HCT116 (cell line): Measurements from ENCODE around the gene TEKT5. TPM values are rescaled to one million over a fixed set of nuclear protein-coding genes. Genes with fewer than 3 reads are reported as not detected.
A peak's percentile ranks its signal among the peaks of the same experiment; 100 is the strongest.

Experiments used
- ATAC-seq: fragments of 200-7000 bp; cut with Tn5 transposase; 2 replicates; pipeline ENCODE4 v1.9.1; 2020; ENCODE audit warnings: mild to moderate bottlenecking, moderate library complexity
- BruUV-seq: library from RNA; stranded (reverse); fragments of 400-500 nt; replicated peaks from 2 replicates; lab custom pipeline; 2021; lab: Mats Ljungman, UMichigan
- CTCF ChIA-PET: fragments of 300-600 bp; sonication (Branson Sonifier 250); formaldehyde crosslinking; loops from one replicate; lab custom pipeline; 2021; ENCODE audit warnings: antibody characterized with exemption; lab: Charles Lee
- POLR2A ChIA-PET: fragments of 300-600, 350-600 bp; sonication (Branson Sonifier 250); formaldehyde crosslinking; loops from one replicate; lab custom pipeline; 2021; ENCODE audit warnings: antibody characterized with exemption; lab: Charles Lee
- RAD21 ChIA-PET, 2 experiments: fragments of 300-600 bp; sonication (Branson Sonifier 250); formaldehyde crosslinking; loops; one replicate each; lab custom pipeline; 2023; ENCODE audit warnings: low total read pairs in 2 of 2; ENCODE audit not compliant: uncharacterized antibody in 2 of 2, unreplicated experiment in 2 of 2, low non-redundant PET in 1 of 2; lab: Charles Lee
- DNase-seq: peaks from one replicate; pipeline ENCODE4 v3.0.0-alpha.2; 2010; ENCODE audit warnings: low read depth, low spot score
- H2AFZ ChIP-seq: fragments of 200-600 bp; shearing (Covaris generic), sonication (generic); 2 replicates; pipeline ENCODE4 v1.6.1; 2017; ENCODE audit warnings: low read depth, mixed run types, mixed read lengths, antibody characterized with exemption, low read length; ENCODE audit not compliant: poor library complexity, severe bottlenecking
- H3K27ac ChIP-seq: 2 replicates; pipeline ENCODE4 v1.5.1; 2012; ENCODE audit warnings: low read depth, low read length
- H3K27me3 ChIP-seq: fragments of 200-600 bp; sonication (generic); 2 replicates; pipeline ENCODE4 v1.6.1; 2016; ENCODE audit warnings: mixed run types, low read length, mixed read lengths; ENCODE audit not compliant: insufficient read depth
- H3K36me3 ChIP-seq, 2 experiments: fragments of 200-500 bp in 1 of 2; fragments of 200-600 bp in 1 of 2; sonication (Bioruptor generic) in 1 of 2; sonication (generic) in 1 of 2; 2 replicates each; pipeline versions ENCODE4 v1.5.1 to v1.6.1; 2014 to 2016; ENCODE audit warnings: low read length in 2 of 2, inconsistent platforms in 1 of 2, mixed read lengths in 1 of 2, mixed run types in 1 of 2; ENCODE audit not compliant: insufficient read depth in 2 of 2, control insufficient read depth in 1 of 2
- H3K4me1 ChIP-seq, 2 experiments: fragments of 200-600 bp in 1 of 2; sonication (generic) in 1 of 2; 2 replicates each; pipeline versions ENCODE4 v1.5.1 to v1.6.1; 2012 to 2017; ENCODE audit warnings: low read length in 2 of 2, inconsistent platforms in 1 of 2, mild to moderate bottlenecking in 1 of 2, mixed read lengths in 1 of 2, mixed run types in 1 of 2, moderate library complexity in 1 of 2; ENCODE audit not compliant: insufficient read depth in 2 of 2, control insufficient read depth in 1 of 2
- H3K4me2 ChIP-seq: fragments of 200-600 bp; sonication (generic); 2 replicates; pipeline ENCODE4 v1.6.1; 2017; ENCODE audit warnings: mixed run types, low read length, mixed read lengths
- H3K4me3 ChIP-seq, 2 experiments: fragments of 200-600 bp in 1 of 2; sonication (generic) in 1 of 2; replicated peaks in 1 of 2; 2 replicates each; pipeline ENCODE4 v1.5.1; 2011 to 2016; ENCODE audit warnings: low read length in 2 of 2, control low read depth in 1 of 2, low read depth in 1 of 2, mild to moderate bottlenecking in 1 of 2, mixed read lengths in 1 of 2, mixed run types in 1 of 2
- H3K79me2 ChIP-seq: fragments of 200-600 bp; sonication (generic); 2 replicates; pipeline ENCODE4 v1.6.1; 2017; ENCODE audit warnings: mild to moderate bottlenecking, mixed run types, low read length, moderate library complexity, mixed read lengths; ENCODE audit not compliant: insufficient read depth
- H3K9ac ChIP-seq: fragments of 200-600 bp; sonication (generic); 2 replicates; pipeline ENCODE4 v1.6.1; 2016; ENCODE audit warnings: low read length, mixed read lengths
- H3K9me2 ChIP-seq: fragments of 200-600 bp; sonication (generic), shearing (Covaris generic); 2 replicates; pipeline ENCODE4 v1.6.1; 2017; ENCODE audit warnings: mixed run types, mild to moderate bottlenecking, moderate library complexity; ENCODE audit not compliant: insufficient read depth
- H3K9me3 ChIP-seq, 2 experiments: fragments of 200-500 bp in 1 of 2; fragments of 200-600 bp in 1 of 2; sonication (Bioruptor generic) in 1 of 2; sonication (generic) in 1 of 2; 2 replicates each; pipeline ENCODE4 v1.6.1; 2014 to 2017; ENCODE audit warnings: low read length in 2 of 2, mixed read lengths in 2 of 2, inconsistent platforms in 1 of 2, low read depth in 1 of 2, mild to moderate bottlenecking in 1 of 2, mixed run types in 1 of 2, moderate library complexity in 1 of 2; ENCODE audit not compliant: control insufficient read depth in 1 of 2, insufficient read depth in 1 of 2
- H4K20me1 ChIP-seq: fragments of 200-600 bp; sonication (generic), shearing (Covaris generic); 2 replicates; pipeline ENCODE4 v1.6.1; 2017; ENCODE audit warnings: mixed run types, mild to moderate bottlenecking, moderate library complexity; ENCODE audit not compliant: insufficient read depth
- ATF3 ChIP-seq: IDR thresholded peaks from 2 replicates; pipeline ENCODE4 v1.6.1; 2012
- CBX3 ChIP-seq: IDR thresholded peaks from 2 replicates; pipeline ENCODE4 v1.6.1; 2012; ENCODE audit warnings: low read depth
- CTCF ChIP-seq, 3 experiments: fragments of 200-600 bp in 1 of 3; sonication (generic) in 1 of 3; IDR thresholded peaks in 2 of 3; conservative IDR thresholded peaks in 1 of 3; 2 replicates each; pipeline ENCODE4 v1.5.1; 2012 to 2017; ENCODE audit warnings: low read depth in 2 of 3, low read length in 2 of 3, antibody characterized with exemption in 1 of 3, borderline replicate concordance in 1 of 3, control low read depth in 1 of 3, mild to moderate bottlenecking in 1 of 3, mixed read lengths in 1 of 3, mixed run types in 1 of 3, moderate library complexity in 1 of 3; ENCODE audit not compliant: insufficient read depth in 1 of 3
- EGR1 ChIP-seq: IDR thresholded peaks from 2 replicates; pipeline ENCODE4 v1.6.1; 2012; ENCODE audit warnings: low read depth
- ELF1 ChIP-seq: IDR thresholded peaks from 2 replicates; pipeline ENCODE4 v1.6.1; 2012; ENCODE audit warnings: low read depth, borderline replicate concordance
- EZH2phosphoT487 ChIP-seq: fragments of 200-600 bp; IDR thresholded peaks from 2 replicates; pipeline ENCODE4 v1.6.1; 2018; ENCODE audit warnings: antibody characterized with exemption, borderline replicate concordance
- FOSL1 ChIP-seq: IDR thresholded peaks from 2 replicates; pipeline ENCODE4 v1.6.1; 2012; ENCODE audit warnings: low read depth
- JUND ChIP-seq: IDR thresholded peaks from 2 replicates; pipeline ENCODE4 v1.6.1; 2012
- MAX ChIP-seq: IDR thresholded peaks from 2 replicates; pipeline ENCODE4 v1.6.1; 2012
- POLR2AphosphoS5 ChIP-seq: IDR thresholded peaks from 2 replicates; pipeline ENCODE4 v1.6.1; 2011; ENCODE audit warnings: mild to moderate bottlenecking, low read depth, low read length, moderate library complexity
- RAD21 ChIP-seq: IDR thresholded peaks from 2 replicates; pipeline ENCODE4 v1.6.1; 2012; ENCODE audit warnings: low read depth, mild to moderate bottlenecking
- SIN3A ChIP-seq: IDR thresholded peaks from 2 replicates; pipeline ENCODE4 v1.6.1; 2012; ENCODE audit warnings: low read depth
- SP1 ChIP-seq: IDR thresholded peaks from 2 replicates; pipeline ENCODE4 v1.6.1; 2012; ENCODE audit warnings: low read depth
- TCF7L2 ChIP-seq: IDR thresholded peaks from 2 replicates; pipeline ENCODE4 v1.7.0; 2011; ENCODE audit warnings: borderline replicate concordance, inconsistent platforms; ENCODE audit not compliant: insufficient read depth, insufficient read length; ENCODE audit errors: extremely low read depth
- ZFX ChIP-seq: fragments of 450-650 bp; IDR thresholded peaks from 2 replicates; pipeline ENCODE4 v1.6.1; 2017
- intact Hi-C: fragments of 100-400 bp; cut with micrococcal nuclease; formaldehyde crosslinking; loops from 2 replicates; pipeline ENCODE4 v1.10.0; 2022
- total RNA-seq: library from RNA; stranded (reverse); gene quantifications from one replicate; pipeline ENCODE4 v1.2.1, GENCODE V29; 2021; ENCODE audit not compliant: unreplicated experiment

TEKT5 gene
- total RNA-seq, 1 experiment from 2014 or later, result 0.37 TPM

GRCh38 chr16:10580883-10581247, 113.9 kb downstream of the TEKT5 start:
- H4K20me1 ChIP-seq, result no peaks in the 10 kb centered on the region
- no peaks in the 10 kb centered on the region for H3K27me3 ChIP-seq
- peak overlapping the region; percentile 84 for H3K9ac ChIP-seq
- TSS peak; percentile 88 for BruUV-seq
- intact Hi-C loops, result loop anchor here (5.0 kb wide), 2 partner anchors 156 to 336 kb away; no protein-coding TSS in a partner anchor
- H2AFZ ChIP-seq, result peak overlapping the region; percentile 42
- DNase-seq (no peak), ATAC-seq (0 out of 2 replicates have a peak, but pooled peaks have one; percentile 1)
- H3K27ac ChIP-seq, result peak overlapping the region; percentile 88
- ChIA-PET CTCF (interaction anchor here (1.0 to 1.7 kb wide), 2 partner anchors 157 to 338 kb away, joined by 4 to 7 read pairs; no protein-coding TSS in a partner anchor), RAD21 (no interaction called here), POLR2A (interaction anchor here (0.6 to 1.4 kb wide), 3 partner anchors 11 to 1387 kb away, joined by 3 to 4 read pairs (median 3); no protein-coding TSS in a partner anchor)
- H3K9me3 ChIP-seq, result no peaks in the 10 kb centered on the region
- TF ChIP-seq FOSL1, result no peak
- peak; percentile 11; the same call in 1 of the 2 replicates for TF ChIP-seq SP1
- peak overlapping the region; percentile 68 to 83 for H3K4me3 ChIP-seq
- peaks cover 36 to 47% of the 10 kb centered on the region in 2 experiments for H3K4me1 ChIP-seq
- H3K36me3 ChIP-seq, result no peaks in the 10 kb centered on the region
- H3K79me2 ChIP-seq, result peaks cover 11% of the 10 kb centered on the region; the same call in 1 of the 2 replicates
- H3K9me2 ChIP-seq, result no peaks in the 10 kb centered on the region
- peak overlapping the region; percentile 99 for H3K4me2 ChIP-seq

GRCh38 chr16:10579965-10580882, 114.5 kb downstream of the TEKT5 start, which contains the start of gene EMP2:
EMP2 (minus strand) TSS chr16:10580598; CDS start chr16:10547617, 32,981 bp downstream.
- BruUV-seq, result no TSS peak
- ATAC-seq (peak; percentile 90), DNase-seq (peak; percentile 36)
- Histone ChIP-seq H3K36me3 (no peaks in the 10 kb centered on the region), H3K27ac (peak within 1 kb of the TSS; percentile 88), H3K4me2 (peak within 1 kb of the TSS; percentile 99), H3K79me2 (peaks cover 16% of the 10 kb centered on the region), H3K9ac (peak within 1 kb of the TSS; percentile 84), H3K4me3 (peak within 1 kb of the TSS; percentile 68 to 83), H3K4me1 (peaks cover 38 to 47% of the 10 kb centered on the region in 2 experiments), H3K9me3 (no peaks in the 10 kb centered on the region), H3K9me2 (no peaks in the 10 kb centered on the region), H4K20me1 (no peaks in the 10 kb centered on the region), H2AFZ (peak within 1 kb of the TSS; percentile 42), H3K27me3 (no peaks in the 10 kb centered on the region)
- no peak for TF ChIP-seq JUND
- TF ChIP-seq SIN3A, result peak; percentile 69; the same call in 1 of the 2 replicates
- TF ChIP-seq ZFX, result peak; percentile 43; the same call in 1 of the 2 replicates
- peak; percentile 55 for TF ChIP-seq SP1
- 0 out of 2 replicates have a peak, but pooled peaks have one; percentile 44 for TF ChIP-seq POLR2AphosphoS5
- TF ChIP-seq MAX, result peak; percentile 78
- no peak for TF ChIP-seq EZH2phosphoT487
- peak; percentile 89 for TF ChIP-seq EGR1
- TF ChIP-seq CTCF (IDR thresholded peaks at IDR 0.05 in 2 of 3, conservative IDR thresholded peaks at IDR 0.05 in 1 of 3; ENCODE audit: borderline replicate concordance in 1 of 3, insufficient read depth in 1 of 3, low read depth in 2 of 3, low read length in 2 of 3), result peak; percentile 63 to 82 (median 71); a peak in 5 of 6 replicates
- TF ChIP-seq RAD21, result peak; percentile 51; the same call in 1 of the 2 replicates
- peak; percentile 60; the same call in 1 of the 2 replicates for TF ChIP-seq CBX3
- peak; percentile 59 for TF ChIP-seq TCF7L2
- TF ChIP-seq ELF1, result no peak
- TF ChIP-seq ATF3, result no peak
- RAD21 ChIA-PET, result no interaction called here
- POLR2A ChIA-PET, result interaction anchor here (0.6 to 1.4 kb wide), 3 partner anchors 10 to 1387 kb away, joined by 3 to 4 read pairs (median 3); no protein-coding TSS in a partner anchor
- intact Hi-C loops, result loop anchor here (5.0 kb wide), 2 partner anchors 157 to 337 kb away; no protein-coding TSS in a partner anchor
- CTCF ChIA-PET, result interaction anchor here (1.0 to 1.7 kb wide), 3 partner anchors 13 to 339 kb away, joined by 4 to 7 read pairs (median 4); no protein-coding TSS in a partner anchor
